NCI-H524 treated with DMSO at 0.1 percent for 48 hours (cell line): ENCODE results near the gene MRPL17.

ENCODE experiments used
- DNase-seq: peaks from one replicate; lab custom pipeline; 2025; lab: John Stamatoyannopoulos, UW

MRPL17 gene

DNA sequence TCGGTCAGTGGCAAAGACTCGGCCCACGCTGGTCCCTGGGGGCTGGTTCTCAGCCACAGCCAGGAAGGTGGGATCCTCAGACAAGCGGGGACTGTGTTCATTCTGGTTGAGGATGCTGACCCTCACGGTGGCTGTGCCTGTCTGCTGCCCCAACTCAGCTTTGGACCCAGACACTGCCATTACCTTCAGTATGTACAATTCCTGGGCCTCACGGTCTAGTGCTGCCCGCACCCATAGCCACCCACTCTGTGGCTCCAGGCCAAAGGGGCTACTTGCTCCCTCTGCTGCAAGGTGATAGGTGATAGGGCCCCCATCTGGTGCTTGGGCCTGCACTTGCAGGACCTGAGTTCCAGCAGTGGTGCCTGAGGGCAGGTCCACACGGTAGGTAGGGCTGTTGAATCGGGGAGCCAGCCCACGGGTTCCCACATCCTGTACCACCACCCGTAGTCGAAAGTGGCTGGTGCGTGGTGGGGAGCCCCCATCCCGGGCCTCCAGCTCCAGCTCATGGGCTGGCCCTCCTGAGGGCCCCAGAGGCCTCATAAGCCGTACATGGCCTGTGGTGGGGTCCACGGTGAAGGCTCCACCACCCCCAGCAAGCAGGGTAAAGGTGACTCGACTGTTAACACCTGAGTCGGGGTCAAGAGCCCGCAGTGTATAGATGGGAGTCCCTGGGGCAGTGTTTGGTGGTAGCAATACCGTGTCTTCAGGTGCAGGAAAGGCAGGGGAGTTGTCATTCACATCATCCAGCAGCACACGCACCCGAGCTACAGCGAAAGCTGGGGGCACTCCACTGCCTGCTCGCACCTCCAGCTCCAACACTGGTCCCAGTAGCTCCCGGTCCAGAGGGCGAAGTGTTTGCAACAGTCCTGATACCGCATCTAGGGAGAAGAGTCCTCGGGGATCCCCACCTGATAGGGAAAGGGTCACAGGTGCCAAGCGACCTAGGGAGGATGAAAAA, 50.7 kb downstream of the MRPL17 start:
- no peak for DNase-seq

- no peak for DNase-seq
These were observed 51.7 kb downstream of the MRPL17 start for GRCh38 chr11:6631361-6631890.

DNA sequence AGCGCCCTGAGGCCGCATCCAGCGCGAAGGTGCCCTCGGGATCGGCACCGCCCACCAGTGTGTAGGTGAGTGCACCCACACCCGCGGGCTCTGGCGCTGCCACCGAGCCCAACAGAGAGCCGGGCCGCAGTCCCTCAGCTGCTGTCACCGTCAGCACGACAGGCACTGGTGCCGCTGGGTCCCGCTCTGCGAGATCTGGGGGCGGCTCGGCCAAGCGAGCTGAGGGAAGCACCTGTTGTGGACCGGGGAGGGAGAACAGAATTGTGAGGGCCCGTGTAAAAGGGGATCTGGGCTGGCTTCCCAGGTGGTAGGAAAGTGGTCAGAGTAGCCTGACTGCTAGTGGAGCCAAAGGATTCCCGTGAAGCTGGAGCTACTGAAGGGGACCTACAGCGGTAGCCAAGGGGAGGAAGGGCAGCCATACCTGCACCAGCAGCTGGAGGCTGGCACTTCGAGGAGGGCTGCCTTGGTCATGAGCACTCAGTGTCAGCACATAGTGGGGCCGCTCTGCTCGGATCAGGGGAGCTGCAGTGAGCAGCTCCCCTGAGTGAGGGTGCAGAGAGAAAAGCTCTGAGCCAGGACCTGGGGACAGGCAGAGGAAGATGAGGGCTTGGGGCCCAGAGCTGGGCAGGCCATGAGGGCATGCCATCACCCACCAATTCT, 52.4 kb downstream of the MRPL17 start:
- no peak for DNase-seq
